ENCODE results near the gene LSG1. TPM values are rescaled to one million over a fixed set of nuclear protein-coding genes. Genes with fewer than 3 reads are reported as not detected.

The LSG1 gene
- total and polyA plus RNA-seq, 9 of the 15 experiments (the other 6 are each of a cell fraction or from before 2014, with no cell fraction given), result 14.9 to 73.7 (median 46.7) TPM

GRCh38 chr3:194671900-194672808, at the start of gene LSG1 (continued):
- peak; percentile 89 for TF ChIP-seq CREB1 (IDR thresholded peaks at IDR 0.05)
- peak; percentile 92 for TF ChIP-seq CREB1 (CRISPR knock-in tag; IDR thresholded peaks at IDR 0.05)
- 0 out of 4 replicates have a peak, but pooled peaks of 1 of the 2 experiments have one; percentile 20 for TF ChIP-seq FOXA3 (CRISPR knock-in tag; conservative IDR thresholded peaks at IDR 0.05 in 1 of 2, IDR thresholded peaks at IDR 0.05 in 1 of 2)
- TF ChIP-seq ETV5 (CRISPR knock-in tag; IDR thresholded peaks at IDR 0.05; ENCODE audit: low read depth), result peak; percentile 89
- TF ChIP-seq CAMTA2 (CRISPR knock-in tag; conservative IDR thresholded peaks at IDR 0.05), result no peak
- TF ChIP-seq RBM25 (IDR thresholded peaks at IDR 0.05; ENCODE audit: low read depth, low read length, severe bottlenecking), result no peak
- TF ChIP-seq TRIM24 (IDR thresholded peaks at IDR 0.05), result peak in 1 of 2 experiments; percentile 98; a peak in 2 of 4 replicates
- TF ChIP-seq ATF7 (IDR thresholded peaks at IDR 0.05), result peak; percentile 99
- no peak for TF ChIP-seq ZMIZ1 (IDR thresholded peaks at IDR 0.05; ENCODE audit: low read depth in 2 of 2, low read length in 2 of 2)
- peak; percentile 63 for TF ChIP-seq SUPT5H (IDR thresholded peaks at IDR 0.05)
- 0 out of 2 replicates have a peak, but pooled peaks have one; percentile 71 for TF ChIP-seq GTF2E2 (tag; IDR thresholded peaks at IDR 0.05)
- TF ChIP-seq SRSF3 (IDR thresholded peaks at IDR 0.05; ENCODE audit: insufficient read depth, low read length), result no peak
- no peak for TF ChIP-seq ID3 (CRISPR knock-in tag; IDR thresholded peaks at IDR 0.05)
- TF ChIP-seq ID3 (tag; IDR thresholded peaks at IDR 0.05), result peak; percentile 76; the same call in 1 of the 2 replicates
- peak; percentile 87 for TF ChIP-seq BHLHE40 (IDR thresholded peaks at IDR 0.05; ENCODE audit: low read length)
- TF ChIP-seq KDM2B (CRISPR knock-in tag; IDR thresholded peaks at IDR 0.05), result peak; percentile 74; the same call in 1 of the 2 replicates
- no peak for TF ChIP-seq HSF4 (CRISPR knock-in tag; IDR thresholded peaks at IDR 0.05; ENCODE audit: borderline replicate concordance)
- TF ChIP-seq USF1 (CRISPR knock-in tag; IDR thresholded peaks at IDR 0.05), result peak; percentile 17; the same call in 1 of the 2 replicates

Measured in K562 (cell line).